Measurements from ENCODE around the gene DENND2C. TPM values are rescaled to one million over a fixed set of nuclear protein-coding genes. Genes with fewer than 3 reads are reported as not detected.
A peak's percentile ranks its signal among the peaks of the same experiment; 100 is the strongest.

Gene DENND2C
- polyA plus RNA-seq, 1 donor: 5.4 TPM

DNA sequence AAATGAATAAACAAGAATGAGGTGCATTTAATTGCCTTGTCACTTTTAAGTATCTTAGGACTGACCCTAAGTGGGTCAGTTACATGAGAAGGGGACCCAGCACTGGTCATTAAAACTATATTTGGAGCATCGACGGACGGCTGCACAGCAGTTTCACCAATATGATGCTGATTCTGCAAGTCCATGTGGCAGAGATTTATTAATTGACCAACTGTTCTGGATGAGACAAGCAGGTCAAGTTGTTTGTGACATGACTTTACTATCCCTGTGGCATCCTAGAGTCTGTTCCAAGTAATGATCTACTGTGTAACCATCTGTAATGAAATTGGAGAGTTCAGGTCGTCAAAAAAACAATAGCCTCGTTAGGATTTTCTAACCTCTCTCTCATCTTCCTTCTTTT is 16.0 kb upstream of the DENND2C start:
- DNase-seq: no peak

DNA sequence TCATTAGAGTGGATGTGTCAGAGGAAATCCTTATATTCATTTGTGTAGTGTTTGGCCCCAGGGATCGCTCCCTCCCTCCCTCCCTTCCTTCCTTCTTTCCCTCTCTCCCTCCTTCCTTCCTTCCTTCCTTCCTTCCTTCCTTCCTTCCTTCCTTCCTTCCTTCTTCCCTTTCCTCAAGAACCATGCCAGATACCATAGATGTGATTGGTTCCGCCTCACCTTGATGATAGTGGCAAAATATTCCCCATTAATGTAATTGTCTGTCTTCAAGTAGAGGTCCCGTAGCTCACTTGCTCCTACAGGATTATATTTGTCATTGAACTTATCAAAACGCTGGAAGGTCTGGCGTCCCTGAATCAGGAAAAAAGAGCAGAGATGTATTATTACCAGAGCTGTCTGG is 7.8 kb upstream of the DENND2C start:
- DNase-seq: no peak

DNA sequence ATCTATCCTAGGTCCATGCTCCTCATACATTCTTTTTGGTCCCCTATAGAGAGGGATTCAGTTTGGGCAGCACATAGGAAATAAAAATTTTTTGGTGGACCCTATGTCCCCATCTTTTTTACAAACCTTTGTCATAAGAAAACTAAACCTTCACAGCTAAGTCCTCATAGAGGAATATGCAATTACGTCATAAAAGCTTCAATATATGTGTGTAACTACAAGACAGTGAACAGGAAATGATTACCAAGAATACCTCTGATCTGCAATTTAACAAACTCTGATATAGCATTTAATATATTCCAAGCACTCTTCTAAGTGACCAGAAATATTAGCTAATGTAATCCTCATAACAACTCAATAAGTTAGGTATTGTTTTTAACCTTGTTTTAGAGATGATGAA is 6.3 kb upstream of the DENND2C start:
- DNase-seq: no peak

DNA sequence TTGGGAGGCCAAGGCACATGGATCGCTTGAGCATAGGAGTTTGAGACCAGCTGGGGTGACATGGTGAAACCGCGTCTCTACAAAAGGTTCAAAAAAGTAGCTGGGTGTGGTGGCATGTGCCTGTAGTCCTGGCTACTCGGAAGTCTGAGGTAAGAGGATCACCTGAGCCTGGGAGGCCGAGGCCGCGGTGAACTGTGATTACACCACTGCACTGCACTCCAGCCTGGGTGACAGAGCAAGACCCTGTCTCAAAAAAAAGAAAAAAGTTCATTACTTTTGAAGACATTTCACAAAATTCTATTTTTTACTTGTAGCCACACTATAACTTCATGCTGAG is 2.1 kb upstream of the DENND2C start:
- no peak for DNase-seq

- no peak for DNase-seq
Observed at GRCh38 chr1:114671011-114671938, 1.4 kb upstream of the DENND2C start.

- peak; percentile 90 for DNase-seq
Observed at GRCh38 chr1:114670083-114671010, 498 bp upstream of the DENND2C start.

DNA sequence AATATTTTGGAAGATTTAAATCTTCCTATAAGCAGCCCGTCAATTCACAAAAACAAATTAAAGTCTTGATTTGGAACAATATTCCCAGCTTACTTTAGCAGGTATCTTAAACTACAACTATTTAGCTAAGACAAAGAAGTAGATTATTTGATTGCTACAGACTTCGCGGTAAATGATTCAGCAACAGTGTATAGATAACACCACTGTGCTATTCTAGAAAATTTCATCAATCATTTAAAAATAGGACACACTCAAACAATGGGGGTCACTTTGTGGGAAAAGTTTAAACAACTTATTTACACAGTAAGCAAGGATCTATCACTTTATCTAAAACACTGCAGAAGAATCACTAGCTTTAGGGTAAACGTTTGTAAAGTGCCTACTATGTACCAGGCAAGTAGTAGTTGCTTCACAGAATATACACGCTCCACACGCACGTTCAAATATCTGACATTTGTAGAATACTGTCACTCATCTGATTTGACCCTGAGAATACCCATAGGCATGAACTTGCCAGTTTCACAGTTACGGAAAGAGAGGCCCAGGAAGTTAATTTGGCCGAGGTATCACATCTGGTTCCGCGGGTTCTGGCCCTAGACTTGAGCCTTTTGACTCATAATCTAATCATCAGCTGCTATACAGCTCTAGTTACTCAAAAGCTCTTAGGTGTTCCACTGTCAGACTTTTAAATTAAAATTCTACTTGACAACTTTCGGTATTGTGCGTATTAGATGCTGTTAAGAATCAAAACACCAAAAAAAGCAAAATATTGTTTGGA is 876 bp downstream of the DENND2C start:
- DNase-seq: no peak

DNA sequence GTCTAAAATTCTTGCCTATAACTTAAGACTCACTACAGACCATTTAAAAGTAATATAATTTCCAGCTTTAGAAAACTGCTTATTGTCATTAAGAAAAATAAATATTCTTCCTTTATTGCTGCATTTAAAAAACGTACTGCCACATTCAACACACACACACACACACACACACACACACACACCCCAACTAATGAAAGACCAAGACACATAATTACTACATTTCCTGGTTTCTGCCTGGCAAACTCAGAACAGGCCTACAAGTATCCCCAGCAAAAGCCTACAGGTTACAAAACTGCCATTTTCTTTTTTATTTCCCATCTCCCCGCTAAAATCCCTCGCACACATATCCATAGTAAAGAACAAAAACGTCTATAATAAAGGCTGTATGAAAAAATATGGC is 1.5 kb downstream of the DENND2C start:
- no peak for DNase-seq

GRCh38 chr1:114666954-114667353 is 2.9 kb downstream of the DENND2C start:
- DNase-seq: no peak

DNA sequence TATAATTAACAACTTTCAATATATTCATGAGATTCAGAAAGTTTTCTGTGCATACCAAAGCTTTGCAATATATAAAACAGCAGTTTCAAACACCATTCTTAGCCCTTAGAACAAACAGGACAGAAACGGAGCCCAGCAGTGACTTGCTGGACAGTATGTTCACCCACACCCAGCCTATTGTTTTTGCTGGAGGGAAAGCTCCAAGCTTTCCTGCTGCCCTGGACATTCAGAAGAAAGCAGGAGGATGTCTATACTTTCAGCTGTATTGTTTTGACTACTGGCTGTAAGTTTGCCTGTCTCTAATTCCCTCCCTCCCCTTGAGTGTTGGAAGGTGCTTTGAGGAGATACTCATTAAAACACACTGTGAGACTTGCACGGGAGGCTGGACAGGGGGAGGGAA is 9.6 kb downstream of the DENND2C start:
- no peak for DNase-seq

DNA sequence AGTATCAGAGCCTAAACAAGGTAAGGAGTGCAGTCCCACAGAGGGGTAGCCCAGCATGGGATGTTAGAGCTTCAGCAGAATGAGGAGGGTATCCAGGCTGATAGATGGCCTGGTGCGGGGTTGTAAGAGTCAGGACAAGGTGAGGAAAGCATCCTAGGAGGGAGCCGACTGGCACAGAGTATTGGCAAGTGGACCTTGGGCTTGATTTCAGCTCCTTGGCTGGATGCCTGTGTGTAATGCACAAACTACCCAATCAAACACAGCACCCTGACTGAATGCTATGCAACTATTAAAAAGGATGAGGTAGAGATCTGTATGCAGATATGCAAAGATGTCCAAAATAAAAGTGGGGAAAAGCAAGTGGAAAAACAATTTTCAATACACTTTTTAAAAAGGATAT is 18.0 kb downstream of the DENND2C start:
- no peak for DNase-seq

DNA sequence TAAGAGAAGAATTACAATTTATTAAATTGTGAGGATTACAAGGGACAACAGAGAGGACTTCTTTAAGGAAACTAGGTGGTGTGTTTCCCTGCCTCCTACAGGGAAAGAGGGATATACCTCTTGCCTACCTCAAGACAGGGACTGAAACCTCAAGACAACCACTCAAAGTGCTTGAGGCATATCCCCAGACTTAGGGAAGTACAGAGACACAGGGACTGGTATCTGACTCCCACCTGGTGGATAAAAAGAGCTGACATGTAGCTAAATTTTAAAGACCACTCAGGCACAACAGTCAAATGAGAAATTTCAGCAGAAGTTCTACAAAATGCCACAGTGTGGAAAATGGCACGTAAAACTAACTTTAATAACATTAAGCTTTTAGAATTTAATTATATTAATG is 21.3 kb downstream of the DENND2C start:
- DNase-seq: no peak

DNA sequence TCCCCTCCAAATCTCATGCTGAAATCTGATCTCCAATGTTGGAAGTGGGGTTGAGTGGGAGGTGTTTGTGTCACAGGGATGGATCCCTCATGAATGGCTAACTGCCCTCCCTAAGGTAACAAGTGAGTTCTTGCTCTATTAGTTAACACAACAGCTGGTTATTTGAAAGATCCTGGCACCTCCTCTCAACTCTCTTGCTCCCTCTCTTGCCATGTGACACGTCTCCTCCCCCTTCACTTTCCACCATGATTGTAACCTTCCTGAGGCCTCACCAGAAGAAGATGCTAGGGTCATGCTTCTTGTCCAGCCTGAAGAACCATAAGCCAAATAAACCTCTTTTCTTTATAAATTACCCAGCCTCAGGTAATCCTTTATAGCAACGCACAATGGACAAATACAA is 28.5 kb downstream of the DENND2C start:
- no peak for DNase-seq

DNA sequence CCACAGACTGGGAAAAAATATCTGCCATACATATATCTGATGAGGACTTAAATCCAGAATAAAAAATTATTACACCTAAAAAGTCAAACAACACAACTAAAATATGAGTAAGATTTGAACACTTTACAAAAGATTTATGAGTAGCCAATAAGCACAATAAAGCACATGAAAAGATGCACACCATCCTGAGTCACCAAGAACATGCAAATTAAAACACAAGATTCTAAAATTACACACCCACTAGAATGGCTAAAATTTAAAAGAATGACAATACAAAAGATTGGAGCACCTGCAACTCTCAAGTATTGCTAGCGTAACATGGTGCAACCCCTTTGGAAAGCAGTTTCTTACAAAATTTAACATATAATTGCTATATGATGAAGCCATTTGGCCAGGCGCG is 30.9 kb downstream of the DENND2C start:
- no peak for DNase-seq

DNA sequence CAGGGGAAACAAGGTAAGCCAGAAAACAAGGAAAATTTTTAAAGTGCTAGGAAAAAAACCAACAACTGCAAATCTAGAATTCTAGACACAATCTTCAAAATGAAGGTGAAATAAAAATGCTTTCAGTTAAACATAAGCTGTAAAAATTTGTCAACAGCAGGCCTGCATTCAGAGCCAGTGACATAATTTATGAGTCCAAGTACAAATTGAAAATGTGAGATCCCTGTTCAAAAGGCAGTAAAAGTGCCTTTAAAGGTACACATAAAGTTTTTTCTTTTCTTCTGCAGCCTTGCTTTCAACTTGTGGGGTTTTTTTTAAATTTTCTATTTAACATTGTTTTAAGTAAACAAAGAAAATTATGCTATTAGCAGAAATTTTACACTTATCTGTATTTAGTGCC is 37.4 kb downstream of the DENND2C start:
- DNase-seq: no peak

DNA sequence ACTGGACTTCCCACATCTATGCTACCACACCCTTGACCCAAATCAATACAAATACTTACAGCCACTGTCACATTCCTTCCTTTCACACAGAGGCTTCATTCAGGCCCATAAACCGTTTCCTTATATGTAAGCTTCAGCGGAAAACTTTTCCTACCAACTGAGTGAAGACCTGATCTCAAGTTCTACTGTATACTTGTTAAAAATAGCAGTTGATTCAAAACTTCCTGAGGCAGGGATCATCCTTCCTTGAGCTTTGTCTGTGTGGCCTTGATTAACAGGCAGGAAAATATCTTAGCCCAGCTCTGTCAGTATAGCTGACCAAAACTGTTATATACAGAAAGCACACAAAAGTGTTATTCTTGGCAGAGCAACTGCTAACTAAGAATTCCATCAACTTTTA is 42.7 kb downstream of the DENND2C start:
- no peak for DNase-seq

- DNase-seq: no peak
Observed at GRCh38 chr1:114623364-114623763, 46.5 kb downstream of the DENND2C start.

DNA sequence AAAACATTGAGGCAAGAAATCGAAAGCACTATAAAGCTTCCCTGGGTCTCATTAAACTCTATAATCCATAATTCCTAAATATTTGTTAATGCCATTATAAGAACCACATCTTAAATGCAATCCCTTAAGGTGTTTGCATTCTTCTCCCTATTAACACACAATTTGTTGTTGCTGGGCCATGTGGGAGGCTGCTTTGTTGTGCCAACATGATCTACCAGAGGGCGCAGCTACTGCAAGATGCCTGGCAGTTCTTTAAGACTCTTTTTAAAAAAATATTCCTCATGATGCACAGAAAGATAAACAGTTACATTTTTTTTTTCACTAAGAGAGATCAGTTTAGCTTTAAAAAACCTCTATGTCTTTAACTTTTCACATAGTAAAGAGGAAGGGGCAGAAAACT is 49.4 kb downstream of the DENND2C start:
- DNase-seq: no peak

DNA sequence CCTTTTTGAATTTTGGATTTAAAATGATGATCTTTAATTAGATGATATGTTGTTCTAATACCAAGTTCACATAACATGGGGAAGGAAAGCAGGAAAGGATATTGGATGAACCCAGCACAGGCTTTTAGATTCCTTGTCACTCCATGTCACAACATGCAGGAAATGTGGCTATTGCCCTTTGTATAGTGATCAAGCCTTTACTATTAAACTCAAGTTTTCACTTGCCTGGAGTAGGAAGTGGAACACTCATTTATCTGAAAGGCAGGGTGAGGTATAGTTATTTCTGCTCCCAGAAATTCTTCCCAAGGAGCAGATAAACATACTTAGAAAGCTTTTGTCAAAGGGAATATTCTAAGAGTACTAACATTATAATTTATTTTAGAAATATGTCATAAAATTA is 51.2 kb downstream of the DENND2C start:
- no peak for DNase-seq

DNA sequence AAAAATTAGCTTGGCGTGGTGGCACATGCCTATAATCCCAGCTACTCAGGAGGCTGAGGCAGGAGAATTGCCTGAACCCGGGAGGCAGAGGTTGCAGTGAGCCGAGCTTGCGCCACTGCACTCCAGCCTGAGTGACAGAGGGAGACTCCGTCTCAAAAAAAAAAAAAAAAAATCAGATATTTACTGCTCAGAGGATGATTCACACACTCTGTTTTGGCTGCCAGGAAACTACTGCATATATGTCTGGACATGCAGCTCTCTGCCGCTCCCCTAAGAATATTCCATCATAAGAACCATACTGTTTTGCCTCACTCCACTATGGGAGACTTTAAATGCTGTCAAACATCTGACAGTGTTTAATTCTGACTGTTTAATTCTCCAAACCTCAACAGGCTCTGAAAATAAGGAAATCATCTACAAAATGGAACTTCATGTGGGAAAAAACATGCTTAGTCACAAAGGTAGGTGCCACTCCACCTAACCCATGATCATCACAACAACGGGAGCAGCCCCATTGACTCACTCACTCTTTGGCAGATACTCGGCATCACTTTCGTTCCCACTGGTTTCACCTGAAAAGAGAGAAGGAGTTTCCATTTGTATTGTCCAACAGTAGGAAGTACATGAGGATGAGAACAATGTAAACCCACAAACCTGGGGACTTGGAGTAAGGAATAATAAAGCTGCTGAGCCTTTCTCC is 59.2 kb downstream of the DENND2C start:
- no peak for DNase-seq

DNA sequence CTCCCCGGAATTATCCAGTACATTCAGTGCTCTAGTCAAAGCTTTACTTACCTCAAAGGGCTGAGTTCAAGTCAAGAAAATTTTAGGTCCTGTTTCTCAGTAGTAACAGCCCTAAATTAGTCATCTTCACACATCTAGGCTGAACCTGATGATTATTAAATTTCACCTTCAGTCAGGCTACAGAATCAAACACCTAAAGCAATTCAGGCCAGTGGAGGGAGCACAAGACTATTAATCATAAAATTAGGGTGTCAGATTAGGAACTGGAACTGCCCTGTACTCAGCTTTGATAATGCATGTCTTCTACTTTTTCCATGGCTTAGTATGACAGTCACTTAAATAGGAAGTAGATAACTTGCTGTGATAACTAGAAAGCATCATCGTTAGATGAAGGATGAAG is 60.0 kb downstream of the DENND2C start:
- DNase-seq: no peak

DNA sequence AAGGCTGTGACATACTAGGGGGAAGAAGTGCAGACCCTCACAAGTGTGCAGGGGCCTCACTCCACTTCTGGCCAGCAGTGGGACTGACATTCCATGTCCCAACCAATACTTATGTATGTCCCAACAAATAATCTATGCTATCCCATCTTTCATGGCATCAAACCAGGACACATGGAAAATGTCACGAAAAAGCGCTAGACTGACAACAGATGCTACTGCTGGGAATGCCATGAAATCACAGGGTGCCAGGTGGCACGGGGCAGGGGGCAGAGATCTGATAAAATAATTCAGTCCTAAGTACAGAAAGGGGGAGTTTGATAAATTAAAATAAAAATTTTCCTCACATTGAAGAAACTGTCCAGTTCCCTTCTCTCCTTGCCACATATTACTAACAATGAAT is 60.8 kb downstream of the DENND2C start:
- DNase-seq: no peak

Measured in left kidney (tissue), 2 donors.